GM19372 (cell line): ENCODE results near the gene FRMPD1.
"Not testable (repeated sequence)": the region's sequence is repeated elsewhere in the genome, so short reads cannot be mapped to it uniquely, and the experiment has no call there.

ENCODE experiments used
- ATAC-seq: cut with Tn5 transposase; IDR thresholded peaks from one replicate; pipeline ENCODE4 v1.9.1; 2021; ENCODE audit warnings: mild to moderate bottlenecking, low read depth, moderate library complexity; ENCODE audit not compliant: unreplicated experiment

Gene FRMPD1

GRCh38 chr9:37650873-37651768 is at the start of gene FRMPD1:
TSS of gene FRMPD1 (plus strand) at chr9:37650954. CDS start at chr9:37692642, 41,688 bp downstream.
- ATAC-seq, result peak; percentile 82

- not testable (repeated sequence) for ATAC-seq
Observed at GRCh38 chr9:37602061-37602460, 48.7 kb upstream of the FRMPD1 start.

GRCh38 chr9:37602817-37603216 is 47.9 kb upstream of the FRMPD1 start:
- no peak for ATAC-seq

DNA sequence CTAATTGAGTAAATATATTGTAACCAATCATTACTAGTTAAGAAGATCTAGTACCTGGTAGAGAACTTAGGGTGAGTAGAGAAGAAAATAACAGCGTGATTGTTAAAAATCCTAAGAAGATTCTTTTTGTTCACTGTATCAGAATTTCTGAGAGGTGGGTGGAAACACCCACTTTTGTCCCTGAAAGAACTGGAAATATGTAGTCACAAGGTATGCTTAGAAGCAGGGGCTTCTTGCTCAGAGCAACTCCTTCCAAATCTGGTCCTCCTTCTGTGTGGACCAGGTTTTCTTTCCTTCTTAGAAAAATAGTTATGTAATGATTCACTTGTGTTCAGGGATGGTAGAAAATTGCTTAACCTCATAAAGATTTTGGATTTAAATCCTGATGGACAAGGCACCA is 46.5 kb upstream of the FRMPD1 start:
- ATAC-seq, result no peak

DNA sequence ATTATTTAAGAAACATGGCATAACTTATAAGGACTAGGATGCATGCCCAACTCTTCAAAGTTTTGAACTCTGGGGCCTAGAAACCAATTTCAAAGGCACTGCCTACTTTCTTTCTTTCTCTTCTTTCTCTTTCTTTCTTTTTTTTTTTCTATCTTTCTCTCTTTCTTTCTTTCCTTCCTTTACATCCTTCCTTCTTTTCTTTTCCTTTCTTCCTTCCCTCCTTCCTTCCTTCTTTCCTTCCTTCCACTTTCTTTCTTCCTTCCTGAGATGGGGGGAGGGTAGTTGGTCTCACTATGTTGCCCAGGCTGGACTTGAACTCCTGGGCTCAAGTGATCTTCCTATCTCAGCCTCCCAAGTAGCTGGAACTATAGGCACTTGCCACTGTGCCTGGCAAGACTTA is 42.5 kb upstream of the FRMPD1 start:
- ATAC-seq, result no peak

DNA sequence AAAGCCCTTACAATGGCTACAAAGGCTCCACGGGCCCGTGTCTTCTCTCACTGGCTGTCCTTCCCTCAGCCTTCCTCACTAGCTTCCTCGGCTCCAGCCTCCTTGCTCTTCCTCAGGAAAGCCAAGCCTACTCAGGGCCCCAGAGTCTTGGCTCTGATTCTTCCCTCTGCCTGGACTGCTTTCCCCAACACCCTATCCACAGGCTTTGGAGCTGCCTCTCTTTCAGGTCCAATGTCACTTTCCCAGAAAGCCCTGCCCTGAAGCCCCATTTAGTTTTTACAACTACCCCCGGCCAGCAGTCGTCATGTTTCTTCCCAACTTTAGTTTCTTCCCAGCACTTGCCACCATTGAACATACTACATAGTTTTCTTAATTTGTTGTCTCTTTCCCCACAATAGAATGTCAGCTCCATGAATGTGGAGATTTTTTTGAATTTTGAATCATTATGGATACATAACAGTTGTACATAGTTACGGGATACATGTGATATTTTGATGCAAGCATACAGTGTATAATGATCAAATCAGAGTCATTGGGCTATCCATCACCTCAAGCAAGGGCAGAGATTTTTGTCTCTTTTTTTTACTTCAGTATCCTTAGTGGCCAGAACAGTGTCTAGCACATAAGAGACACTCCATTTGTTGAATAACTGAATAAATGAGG is 40.9 kb upstream of the FRMPD1 start:
- ATAC-seq, result no peak

GRCh38 chr9:37611014-37611413 is 39.7 kb upstream of the FRMPD1 start:
- no peak for ATAC-seq

DNA sequence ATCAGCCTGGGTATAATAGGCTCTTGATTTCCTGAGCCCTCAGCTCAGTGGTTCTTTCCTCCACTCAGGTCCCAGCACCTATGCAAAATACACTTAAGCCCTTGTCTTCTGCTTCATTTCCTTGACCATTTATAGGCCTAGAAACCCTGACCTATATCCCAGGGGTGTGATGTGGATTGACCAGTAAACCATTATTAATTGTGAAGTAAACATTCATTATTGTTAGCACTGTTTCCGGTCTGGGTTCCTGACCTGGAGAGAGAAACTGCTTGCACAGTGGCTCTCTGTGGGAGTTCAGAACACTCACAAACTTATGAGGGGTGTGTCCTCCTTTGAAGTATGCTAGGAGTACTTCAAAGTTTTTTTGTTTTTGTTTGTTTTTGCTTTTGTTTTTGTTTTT is 38.8 kb upstream of the FRMPD1 start:
- ATAC-seq, result no peak

- ATAC-seq, result no peak
Observed at GRCh38 chr9:37617161-37617560, 33.6 kb upstream of the FRMPD1 start.

DNA sequence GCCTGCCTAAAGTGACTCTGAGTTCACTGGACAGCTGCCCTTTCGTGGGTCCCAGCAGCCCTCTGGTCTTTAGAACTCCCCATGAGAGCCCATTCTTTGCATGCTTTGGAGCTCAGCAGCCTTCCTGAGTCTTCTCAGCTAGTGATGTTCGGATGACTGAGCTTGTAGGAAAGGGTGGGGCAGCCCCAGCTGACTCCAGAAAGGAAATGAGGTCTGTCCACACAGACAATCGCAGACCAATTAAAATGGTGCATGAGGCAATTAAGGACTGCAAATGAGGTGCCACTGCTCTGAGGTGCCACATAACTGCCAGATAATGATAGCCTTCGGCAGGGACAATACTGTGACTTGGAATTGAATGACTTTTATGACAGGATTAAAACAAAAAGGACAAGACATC is 32.9 kb upstream of the FRMPD1 start:
- no peak for ATAC-seq

DNA sequence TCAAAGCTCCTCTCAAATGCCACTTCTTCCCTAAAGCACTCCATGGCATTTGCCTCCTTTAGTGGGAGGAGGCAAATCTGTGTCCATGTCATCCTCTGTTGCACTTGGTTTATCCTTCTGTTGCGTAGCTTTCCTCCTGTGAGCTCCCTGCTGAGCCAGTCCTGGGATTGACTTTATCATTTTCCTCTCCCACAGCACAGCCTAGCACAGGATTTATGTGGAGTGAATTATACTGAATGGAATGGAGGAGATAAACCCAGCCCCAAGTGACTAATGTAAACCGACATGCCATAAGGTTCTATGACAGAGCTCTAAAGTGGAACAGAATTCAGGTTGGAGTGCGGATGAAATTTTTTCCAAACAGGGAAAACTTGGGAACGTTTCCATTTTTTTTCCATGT is 31.9 kb upstream of the FRMPD1 start:
- ATAC-seq, result no peak

GRCh38 chr9:37619806-37620205 is 30.9 kb upstream of the FRMPD1 start:
- no peak for ATAC-seq

- ATAC-seq, result no peak
Observed at GRCh38 chr9:37620396-37620795, 30.4 kb upstream of the FRMPD1 start.

GRCh38 chr9:37621273-37622121 is 29.3 kb upstream of the FRMPD1 start:
- no peak for ATAC-seq

DNA sequence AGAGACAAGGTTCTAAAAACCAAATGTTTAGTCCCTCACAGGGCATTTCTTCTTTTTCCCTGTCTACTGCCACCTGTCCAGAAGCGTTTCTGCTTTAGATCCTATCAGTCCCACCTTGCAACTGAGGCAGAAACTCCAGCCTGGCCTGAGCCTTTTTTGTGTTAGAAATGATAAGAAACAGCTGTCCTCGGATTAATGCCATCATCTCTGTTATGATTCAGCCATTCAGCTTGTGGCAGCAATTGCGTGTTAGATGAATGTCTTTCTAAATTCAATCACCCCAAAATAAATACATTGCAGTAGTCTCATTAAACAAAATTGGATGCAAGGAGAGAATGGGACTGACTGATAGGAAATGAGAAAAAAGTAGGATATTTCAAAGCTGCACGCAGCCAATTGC is 28.3 kb upstream of the FRMPD1 start:
- no peak for ATAC-seq

GRCh38 chr9:37623267-37623666 is 27.5 kb upstream of the FRMPD1 start:
- ATAC-seq, result no peak

GRCh38 chr9:37624073-37624472 is 26.7 kb upstream of the FRMPD1 start:
- no peak for ATAC-seq

DNA sequence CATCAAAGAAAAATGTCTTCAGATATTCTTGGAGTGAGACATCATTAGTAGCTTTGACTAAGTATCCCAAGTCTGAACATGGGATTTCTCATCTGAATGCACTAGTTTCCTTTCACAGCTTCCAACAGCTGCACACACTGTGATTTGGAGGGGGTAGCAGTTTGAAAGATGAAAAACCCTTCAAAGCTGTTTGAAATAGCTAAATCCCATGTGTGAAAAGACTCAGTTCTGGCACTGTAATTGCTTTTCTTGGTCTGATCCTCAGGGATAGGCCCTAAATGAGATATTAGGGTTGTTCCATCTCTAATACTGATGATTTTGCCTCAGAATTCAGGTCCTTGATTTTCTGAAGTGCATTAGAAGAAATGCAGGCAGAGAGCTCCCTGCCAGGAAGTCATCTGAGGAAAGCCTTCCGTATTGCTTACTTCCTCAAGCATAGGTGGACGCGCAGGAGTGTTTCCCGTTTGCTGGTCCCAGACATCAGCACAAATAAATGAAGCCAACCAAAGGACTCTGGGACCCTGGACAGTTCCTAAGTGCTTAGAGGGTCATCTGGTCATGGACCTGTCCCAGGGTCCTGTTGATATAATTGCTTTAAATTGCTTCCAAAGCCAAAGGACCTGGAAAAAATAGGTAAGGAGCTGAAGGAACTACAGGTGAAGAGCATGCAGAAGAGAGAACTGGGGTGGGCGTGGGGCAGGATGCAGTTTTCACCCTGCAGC is 25.6 kb upstream of the FRMPD1 start:
- ATAC-seq, result no peak

GRCh38 chr9:37625758-37626147 is 25.0 kb upstream of the FRMPD1 start:
- ATAC-seq, result no peak

DNA sequence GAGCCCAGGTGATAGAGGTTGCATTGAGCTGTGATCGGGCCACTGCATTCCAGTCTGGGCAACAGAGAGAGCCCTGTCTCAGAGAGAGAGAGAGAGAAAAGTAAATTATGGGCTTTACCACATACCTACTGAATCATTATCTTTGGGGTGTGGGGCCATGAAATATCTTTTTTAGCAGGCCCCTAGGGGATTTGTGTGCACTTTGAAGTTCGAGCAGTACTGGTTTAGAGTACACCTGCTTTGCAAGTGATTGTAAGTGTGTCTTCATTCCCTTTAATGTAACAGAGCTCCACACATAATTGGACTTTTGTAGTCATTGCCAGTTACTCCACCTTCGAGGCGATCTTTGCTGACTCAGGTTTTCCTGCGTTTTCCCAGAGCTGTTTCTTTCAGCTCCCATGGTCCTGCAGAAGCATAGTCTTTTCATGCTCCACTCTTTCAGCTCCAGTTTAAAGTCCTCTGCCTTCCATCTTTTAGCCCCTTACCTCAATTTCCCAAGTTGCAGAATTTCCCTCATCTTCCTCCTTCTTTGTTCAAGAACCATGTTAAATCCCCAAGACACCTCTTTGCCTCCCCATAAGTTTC is 24.0 kb upstream of the FRMPD1 start:
- ATAC-seq, result no peak
